ENCODE results near the gene TBC1D24.

GRCh38 chr16:2499890-2500429 is 25.0 kb downstream of the TBC1D24 start:
- TF ChIP-seq CTCF (IDR thresholded peaks at IDR 0.05; ENCODE audit: low read depth, low read length) = no peak
- TF ChIP-seq EZH2phosphoT487 (IDR thresholded peaks at IDR 0.05; ENCODE audit: low read depth) = no peak
